ENCODE measurements around the gene ZNF527.

The ZNF527 gene

DNA sequence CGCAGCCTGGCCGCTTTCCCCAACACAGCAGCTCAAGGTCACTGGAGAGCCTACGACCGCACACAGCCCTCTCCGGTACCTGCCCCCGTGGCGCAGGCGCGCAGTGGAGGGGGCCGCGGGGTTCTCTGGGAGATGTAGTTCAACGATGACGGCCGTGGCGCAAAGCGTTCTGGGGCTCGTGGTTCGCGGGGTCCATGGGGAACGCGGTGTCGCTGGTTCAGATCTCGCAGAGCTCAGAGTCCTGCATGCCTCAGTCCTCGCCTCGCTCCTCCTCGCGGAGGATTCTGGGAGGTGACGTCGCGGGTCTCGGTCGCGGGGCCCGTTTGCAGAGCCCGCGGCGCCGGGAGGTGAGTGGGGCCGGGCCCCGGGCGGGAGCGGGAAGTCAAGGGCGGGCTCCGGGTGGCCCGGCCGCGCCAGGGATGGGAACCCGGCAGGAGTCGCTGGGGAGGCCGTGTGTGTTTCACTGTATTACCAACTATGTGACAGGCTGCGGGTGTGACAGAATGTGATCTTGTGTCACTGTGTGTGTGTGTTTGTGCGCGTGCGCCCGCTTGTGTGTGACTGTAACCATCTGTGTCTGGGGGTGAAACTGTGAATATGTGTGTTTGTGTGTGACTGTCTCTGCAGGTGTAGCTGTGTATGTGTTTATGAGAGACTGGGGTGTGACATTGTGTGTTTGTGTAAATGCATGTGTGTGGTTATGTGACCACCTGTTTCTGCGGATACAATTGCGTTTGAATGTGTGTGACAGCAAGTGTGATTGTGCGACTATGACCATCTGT is at the start of gene ZNF527:
Gene ZNF527 (plus strand): TSS at position 220 of the 782 bp plus-strand sequence. CDS start 3,100 bp downstream, outside the sequence.
- peak within 1 kb of the TSS; percentile 63 for H3K4me3 ChIP-seq (ENCODE audit: insufficient read length, low read depth)
- H3K9me3 ChIP-seq (ENCODE audit: insufficient read depth, low read length) = no peaks in the 10 kb centered on the region
- no peaks in the 10 kb centered on the region for H3K27me3 ChIP-seq (ENCODE audit: insufficient read depth, insufficient read length)
- DNase-seq (ENCODE audit: low read depth, low spot score) = peak; percentile 88
- H3K9ac ChIP-seq (ENCODE audit: insufficient read length, low read depth) = peak within 1 kb of the TSS; percentile 80
- TF ChIP-seq SUZ12 (IDR thresholded peaks at IDR 0.05; ENCODE audit: extremely low read depth, insufficient read depth, insufficient read length) (no peak), ZNF274 (IDR thresholded peaks at IDR 0.05; ENCODE audit: low read depth, low read length) (no peak), YY1 (IDR thresholded peaks at IDR 0.05; ENCODE audit: insufficient read depth, insufficient read length) (no peak)
- H3K36me3 ChIP-seq (ENCODE audit: insufficient read depth, insufficient read length, low read length) = peaks cover 14% of the 10 kb centered on the region
- no peaks in the 10 kb centered on the region for H3K4me1 ChIP-seq (ENCODE audit: insufficient read depth, insufficient read length)

DNA sequence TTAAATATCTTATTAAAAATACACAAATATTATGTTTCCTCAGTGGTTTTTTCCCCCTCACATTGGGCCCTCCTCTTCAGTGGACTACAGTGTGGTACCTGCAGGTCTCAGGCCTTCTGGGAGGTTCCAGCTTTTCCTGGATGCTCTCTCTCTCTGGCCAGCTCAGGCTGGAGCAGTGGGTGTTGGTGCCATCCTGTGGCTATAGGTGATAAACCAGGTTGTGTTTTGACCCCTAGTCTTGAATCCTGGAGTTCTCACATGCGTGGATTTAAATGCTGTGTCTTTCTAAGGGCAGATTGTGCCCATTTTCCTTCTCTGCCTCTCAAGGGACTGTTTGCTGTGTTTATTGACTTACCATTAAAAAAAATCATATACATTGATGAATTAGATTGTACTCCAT is 41.2 kb upstream of the ZNF527 start:
- H3K9me3 ChIP-seq (ENCODE audit: insufficient read depth, low read length) = no peaks in the 10 kb centered on the region
- H3K27me3 ChIP-seq (ENCODE audit: insufficient read depth, insufficient read length) = no peaks in the 10 kb centered on the region
- peaks cover 63% of the 10 kb centered on the region for H3K36me3 ChIP-seq (ENCODE audit: insufficient read depth, insufficient read length, low read length)
- no peak for TF ChIP-seq ZNF274 (IDR thresholded peaks at IDR 0.05; ENCODE audit: low read depth, low read length)
- H3K9ac ChIP-seq (ENCODE audit: insufficient read length, low read depth) = no peak overlapping the region
- H3K4me1 ChIP-seq (ENCODE audit: insufficient read depth, insufficient read length) = peaks cover 2% of the 10 kb centered on the region
- DNase-seq (ENCODE audit: low read depth, low spot score) = no peak
- H3K4me3 ChIP-seq (ENCODE audit: insufficient read length, low read depth) = no peak overlapping the region

DNA sequence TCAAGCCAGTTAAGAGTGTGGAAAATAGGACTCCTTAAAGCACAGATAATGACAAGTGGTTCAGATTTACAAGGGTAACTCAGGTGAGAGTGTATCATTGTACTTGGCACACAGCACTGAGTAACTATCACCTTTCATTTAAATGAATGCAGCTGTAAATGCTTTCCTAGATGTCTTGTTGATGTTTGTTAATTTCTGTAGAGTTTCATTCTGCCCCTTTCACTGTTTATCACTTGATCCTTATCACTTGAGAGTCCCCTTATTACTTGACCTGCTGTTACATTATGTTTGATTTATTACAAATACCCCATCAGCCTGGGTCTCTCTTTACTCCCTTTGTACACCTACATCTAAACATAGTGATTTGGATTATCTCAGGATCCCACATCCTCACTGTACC is 38.1 kb upstream of the ZNF527 start:
- TF ChIP-seq ZNF274 (IDR thresholded peaks at IDR 0.05; ENCODE audit: low read depth, low read length) (no peak), SUZ12 (IDR thresholded peaks at IDR 0.05; ENCODE audit: extremely low read depth, insufficient read depth, insufficient read length) (no peak)
- no peak for DNase-seq (ENCODE audit: low read depth, low spot score)
- Histone ChIP-seq H3K4me1 (ENCODE audit: insufficient read depth, insufficient read length) (peaks cover 2% of the 10 kb centered on the region), H3K4me3 (ENCODE audit: insufficient read length, low read depth) (no peak overlapping the region), H3K9me3 (ENCODE audit: insufficient read depth, low read length) (no peaks in the 10 kb centered on the region), H3K9ac (ENCODE audit: insufficient read length, low read depth) (no peak overlapping the region), H3K36me3 (ENCODE audit: insufficient read depth, insufficient read length, low read length) (peaks cover 56% of the 10 kb centered on the region), H3K27me3 (ENCODE audit: insufficient read depth, insufficient read length) (no peaks in the 10 kb centered on the region)

DNA sequence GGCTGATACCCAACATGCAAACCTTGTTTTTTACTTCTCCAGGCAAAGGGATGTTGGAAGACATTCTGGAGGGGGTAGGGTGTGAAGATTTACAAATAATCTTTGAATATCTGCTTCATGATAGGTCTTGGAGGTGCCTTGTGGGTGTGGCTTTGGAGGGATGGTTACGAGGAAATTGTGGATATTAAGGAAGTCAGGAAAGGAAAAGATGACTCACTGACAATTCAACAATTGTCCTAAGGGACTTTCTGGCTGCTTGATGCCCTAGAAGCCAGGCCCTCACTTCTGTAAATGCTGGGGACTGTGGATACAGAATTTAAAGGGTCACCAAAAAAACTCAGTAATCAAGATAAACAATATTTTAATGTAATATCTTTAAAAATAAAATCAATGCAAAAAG is 37.4 kb upstream of the ZNF527 start:
- peaks cover 51% of the 10 kb centered on the region for H3K36me3 ChIP-seq (ENCODE audit: insufficient read depth, insufficient read length, low read length)
- H3K4me3 ChIP-seq (ENCODE audit: insufficient read length, low read depth) = no peak overlapping the region
- H3K4me1 ChIP-seq (ENCODE audit: insufficient read depth, insufficient read length) = peaks cover 2% of the 10 kb centered on the region
- no peaks in the 10 kb centered on the region for H3K9me3 ChIP-seq (ENCODE audit: insufficient read depth, low read length)
- H3K27me3 ChIP-seq (ENCODE audit: insufficient read depth, insufficient read length) = no peaks in the 10 kb centered on the region
- no peak for DNase-seq (ENCODE audit: low read depth, low spot score)
- TF ChIP-seq ZNF274 (IDR thresholded peaks at IDR 0.05; ENCODE audit: low read depth, low read length) = no peak
- TF ChIP-seq YY1 (IDR thresholded peaks at IDR 0.05; ENCODE audit: insufficient read depth, insufficient read length) = no peak
- TF ChIP-seq SUZ12 (IDR thresholded peaks at IDR 0.05; ENCODE audit: extremely low read depth, insufficient read depth, insufficient read length) = no peak
- H3K9ac ChIP-seq (ENCODE audit: insufficient read length, low read depth) = no peak overlapping the region

DNA sequence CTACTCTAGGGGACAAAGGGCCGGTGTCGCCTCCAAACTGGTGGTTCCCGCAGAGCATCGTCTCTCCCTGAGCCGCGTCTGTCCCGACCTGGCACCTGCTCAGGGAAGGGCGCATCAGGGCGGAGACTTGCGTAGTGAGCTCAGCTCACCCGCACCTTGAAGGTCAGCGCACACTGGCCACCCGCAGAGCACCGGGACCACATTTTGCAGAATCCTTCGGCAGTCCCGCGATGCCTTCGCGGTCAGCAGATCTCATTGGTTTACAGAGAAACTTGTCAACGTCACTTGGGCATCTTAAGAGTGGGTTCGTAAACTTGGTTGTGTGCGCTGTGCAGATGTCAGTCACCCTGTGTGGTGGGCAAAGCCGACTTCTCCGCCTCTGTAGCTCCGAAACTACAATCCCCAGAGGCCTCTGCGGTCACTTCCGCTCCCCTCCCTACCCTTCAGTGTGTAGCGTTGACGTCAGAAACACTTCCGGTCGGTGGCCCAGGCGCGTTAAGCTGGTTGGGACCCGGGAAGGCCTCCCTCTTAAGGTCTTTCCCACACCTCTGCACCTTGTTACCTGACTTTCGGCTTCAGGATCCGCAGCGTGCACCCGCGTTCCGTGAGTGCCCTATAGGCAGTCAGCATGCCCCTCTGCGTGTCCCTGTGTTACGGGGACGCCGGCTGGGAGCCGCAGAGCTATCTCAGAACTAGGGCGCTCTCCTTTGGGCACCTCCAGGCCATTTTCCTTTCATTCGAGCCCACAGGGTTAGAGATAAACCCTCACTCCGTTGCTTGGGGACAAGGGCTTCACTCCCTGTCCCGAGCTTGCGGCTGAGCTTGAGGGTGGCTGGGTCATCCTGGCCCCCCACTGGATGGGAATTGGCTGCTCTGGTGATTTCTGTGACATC is 36.5 kb upstream of the ZNF527 start:
- H3K27me3 ChIP-seq (ENCODE audit: insufficient read depth, insufficient read length) = no peaks in the 10 kb centered on the region
- H3K9ac ChIP-seq (ENCODE audit: insufficient read length, low read depth) = peak overlapping the region; percentile 95
- TF ChIP-seq ZNF274 (IDR thresholded peaks at IDR 0.05; ENCODE audit: low read depth, low read length) = no peak
- TF ChIP-seq YY1 (IDR thresholded peaks at IDR 0.05; ENCODE audit: insufficient read depth, insufficient read length) = no peak
- no peak for TF ChIP-seq SUZ12 (IDR thresholded peaks at IDR 0.05; ENCODE audit: extremely low read depth, insufficient read depth, insufficient read length)
- H3K4me1 ChIP-seq (ENCODE audit: insufficient read depth, insufficient read length) = peaks cover 2% of the 10 kb centered on the region
- peak; percentile 74 for DNase-seq (ENCODE audit: low read depth, low spot score)
- H3K36me3 ChIP-seq (ENCODE audit: insufficient read depth, insufficient read length, low read length) = peaks cover 41% of the 10 kb centered on the region
- H3K9me3 ChIP-seq (ENCODE audit: insufficient read depth, low read length) = no peaks in the 10 kb centered on the region
- H3K4me3 ChIP-seq (ENCODE audit: insufficient read length, low read depth) = peak overlapping the region; percentile 86

DNA sequence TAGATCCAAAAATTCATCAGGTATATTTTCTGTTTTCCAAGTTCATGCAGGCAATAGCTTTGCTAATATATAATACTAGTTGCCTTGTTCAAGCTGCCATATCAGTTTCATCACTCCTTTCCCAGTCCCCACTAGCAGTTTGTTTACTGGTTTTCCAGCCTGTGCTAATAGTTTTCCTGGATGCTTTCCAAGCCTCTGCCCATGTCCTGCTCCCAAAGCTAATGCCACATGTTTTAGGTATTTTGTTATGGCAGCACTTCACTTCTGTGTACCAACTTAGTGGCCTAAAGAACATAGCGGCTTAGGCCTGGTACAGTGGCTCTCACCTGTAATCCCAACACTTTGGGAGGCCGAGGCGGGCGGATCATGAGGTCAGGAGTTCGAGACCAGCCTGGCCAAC is 28.1 kb upstream of the ZNF527 start:
- Histone ChIP-seq H3K27me3 (ENCODE audit: insufficient read depth, insufficient read length) (no peaks in the 10 kb centered on the region), H3K9me3 (ENCODE audit: insufficient read depth, low read length) (no peaks in the 10 kb centered on the region), H3K9ac (ENCODE audit: insufficient read length, low read depth) (no peak overlapping the region), H3K36me3 (ENCODE audit: insufficient read depth, insufficient read length, low read length) (peaks cover 50% of the 10 kb centered on the region), H3K4me1 (ENCODE audit: insufficient read depth, insufficient read length) (no peaks in the 10 kb centered on the region), H3K4me3 (ENCODE audit: insufficient read length, low read depth) (no peak overlapping the region)
- TF ChIP-seq ZNF274 (IDR thresholded peaks at IDR 0.05; ENCODE audit: low read depth, low read length) = no peak
- no peak for DNase-seq (ENCODE audit: low read depth, low spot score)

DNA sequence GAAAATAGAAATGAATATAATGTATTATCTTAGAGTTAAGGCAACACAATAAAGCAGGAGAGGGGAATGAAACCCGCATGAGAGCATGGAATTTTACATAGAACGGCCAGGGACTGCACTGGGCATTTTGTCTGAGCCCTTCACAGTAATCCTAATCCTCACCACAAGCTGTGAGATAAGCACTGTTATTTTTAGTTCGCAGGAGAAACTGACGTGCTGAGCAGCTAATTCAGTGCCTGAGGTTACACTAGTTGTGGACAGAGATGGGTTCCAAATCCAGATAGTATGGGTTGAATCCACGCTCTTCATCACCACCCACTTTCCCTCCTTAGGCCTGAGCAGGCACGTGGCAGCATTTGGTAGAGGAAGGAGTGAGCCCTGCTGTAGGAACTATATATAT is 24.8 kb upstream of the ZNF527 start:
- no peak overlapping the region for H3K9ac ChIP-seq (ENCODE audit: insufficient read length, low read depth)
- TF ChIP-seq ZNF274 (IDR thresholded peaks at IDR 0.05; ENCODE audit: low read depth, low read length) = no peak
- TF ChIP-seq YY1 (IDR thresholded peaks at IDR 0.05; ENCODE audit: insufficient read depth, insufficient read length) = no peak
- TF ChIP-seq SUZ12 (IDR thresholded peaks at IDR 0.05; ENCODE audit: extremely low read depth, insufficient read depth, insufficient read length) = no peak
- DNase-seq (ENCODE audit: low read depth, low spot score) = no peak
- no peaks in the 10 kb centered on the region for H3K9me3 ChIP-seq (ENCODE audit: insufficient read depth, low read length)
- H3K36me3 ChIP-seq (ENCODE audit: insufficient read depth, insufficient read length, low read length) = peaks cover 60% of the 10 kb centered on the region
- H3K27me3 ChIP-seq (ENCODE audit: insufficient read depth, insufficient read length) = no peaks in the 10 kb centered on the region
- H3K4me1 ChIP-seq (ENCODE audit: insufficient read depth, insufficient read length) = no peaks in the 10 kb centered on the region
- H3K4me3 ChIP-seq (ENCODE audit: insufficient read length, low read depth) = no peak overlapping the region

Measured in NT2/D1 (cell line).